Activated T-helper 1 cell treated with Interleukin-2 at 50 U/mL for 16 hours (primary cell): ENCODE measurements around the gene RNPS1.

Experiments used
- DNase-seq: peaks from one replicate; pipeline ENCODE4 v3.0.0-alpha.2; 2020; ENCODE audit warnings: low read depth

Gene RNPS1

GRCh38 chr16:2213817-2214718 is 53.9 kb downstream of the RNPS1 start:
- no peak for DNase-seq

- DNase-seq, result no peak
These were observed 55.3 kb downstream of the RNPS1 start for GRCh38 chr16:2212362-2213324.

- no peak for DNase-seq
These were observed 56.0 kb downstream of the RNPS1 start for GRCh38 chr16:2211923-2212347.

GRCh38 chr16:2210386-2211365 is 57.2 kb downstream of the RNPS1 start, which contains the start of gene BRICD5:
TSS of gene BRICD5 (minus strand) at chr16:2210863. CDS start at chr16:2210833, 30 bp downstream.
- no peak for DNase-seq

GRCh38 chr16:2210009-2210332 is 58.0 kb downstream of the RNPS1 start:
- no peak for DNase-seq

- no peak for DNase-seq
These were observed 58.5 kb downstream of the RNPS1 start for GRCh38 chr16:2209258-2210008.

- no peak for DNase-seq
These were observed 59.2 kb downstream of the RNPS1 start for GRCh38 chr16:2208772-2209171.

- DNase-seq, result no peak
These were observed 59.6 kb downstream of the RNPS1 start for GRCh38 chr16:2208308-2208707.

GRCh38 chr16:2207872-2208271 is 60.1 kb downstream of the RNPS1 start:
- DNase-seq, result no peak

GRCh38 chr16:2206780-2207433 is 61.0 kb downstream of the RNPS1 start:
- DNase-seq, result no peak

- DNase-seq, result no peak
These were observed 61.5 kb downstream of the RNPS1 start for GRCh38 chr16:2206420-2206779.

GRCh38 chr16:2205967-2206313 is 62.0 kb downstream of the RNPS1 start:
- DNase-seq, result no peak

GRCh38 chr16:2205104-2205966 is 62.6 kb downstream of the RNPS1 start, which contains the start of gene MLST8:
TSS of gene MLST8 (plus strand) at chr16:2205454. CDS start at chr16:2206086, 632 bp downstream.
- peak; percentile 92 for DNase-seq

GRCh38 chr16:2204416-2205103 is 63.4 kb downstream of the RNPS1 start:
- DNase-seq, result no peak
